K562 (cell line): Measurements from ENCODE around the gene TMEM19. TPM values are rescaled to one million over a fixed set of nuclear protein-coding genes. Genes with fewer than 3 reads are reported as not detected.

ENCODE experiments used
- AFF4 ChIP-seq: sonication (generic); formaldehyde crosslinking; IDR thresholded peaks from 2 replicates; pipeline ENCODE4 v1.8.0; 2023; ENCODE audit warnings: mild to moderate bottlenecking, missing genetic modification reagents
- ETV1 ChIP-seq: fragments of 450-650 bp; conservative IDR thresholded peaks from 2 replicates; pipeline ENCODE4 v1.6.1; 2016; ENCODE audit warnings: missing genetic modification characterization, control low read depth, low read depth, missing compliant biosample characterization
- polyA plus RNA-seq, 8 experiments: library from polyadenylated mRNA; depleted of rRNA in 4 of 8; stranded (reverse) in 5 of 8; unstranded in 3 of 8; fragments of >200 nt; fragmentation: Nextera tagmentation in 2 of 8; fragmentation: Illumina TruSeq in 1 of 8; extraction: Ambion mirVana in 2 of 8; extraction: Trizol in 1 of 8; gene quantifications; 2 replicates each; pipeline versions ENCODE4 v1.2.1 to v1.2.3, GENCODE V29; 2011 to 2014; ENCODE audit warnings: inconsistent platforms in 1 of 8, missing spikeins in 1 of 8
- total RNA-seq, 7 experiments: library from RNA; depleted of rRNA in 6 of 7; stranded (reverse); fragments of >200 nt in 6 of 7; fragmentation: Illumina TruSeq in 2 of 7; extraction: Trizol in 2 of 7; gene quantifications; 2 replicates each; pipeline versions ENCODE4 v1.2.1 to v1.2.3, GENCODE V29; 2011 to 2021; ENCODE audit warnings: low replicate concordance in 1 of 7
- TF ChIP-seq, protein P1 (sequence below): fragments of 450-650 bp; IDR thresholded peaks from 2 replicates; pipeline ENCODE4 v1.6.1; 2016; ENCODE audit warnings: mild to moderate bottlenecking, moderate library complexity
- TF ChIP-seq, protein P2 (sequence below), 2 experiments: fragments of 450-650 bp; conservative IDR thresholded peaks; 2 replicates each; pipeline ENCODE4 v1.6.1; 2017; ENCODE audit warnings: mild to moderate bottlenecking in 2 of 2, moderate library complexity in 2 of 2

Gene TMEM19
- total and polyA plus RNA-seq, 9 of the 15 experiments (the other 6 are each of a cell fraction or from before 2014, with no cell fraction given): 8.2 to 24.2 (median 17.2) TPM

DNA sequence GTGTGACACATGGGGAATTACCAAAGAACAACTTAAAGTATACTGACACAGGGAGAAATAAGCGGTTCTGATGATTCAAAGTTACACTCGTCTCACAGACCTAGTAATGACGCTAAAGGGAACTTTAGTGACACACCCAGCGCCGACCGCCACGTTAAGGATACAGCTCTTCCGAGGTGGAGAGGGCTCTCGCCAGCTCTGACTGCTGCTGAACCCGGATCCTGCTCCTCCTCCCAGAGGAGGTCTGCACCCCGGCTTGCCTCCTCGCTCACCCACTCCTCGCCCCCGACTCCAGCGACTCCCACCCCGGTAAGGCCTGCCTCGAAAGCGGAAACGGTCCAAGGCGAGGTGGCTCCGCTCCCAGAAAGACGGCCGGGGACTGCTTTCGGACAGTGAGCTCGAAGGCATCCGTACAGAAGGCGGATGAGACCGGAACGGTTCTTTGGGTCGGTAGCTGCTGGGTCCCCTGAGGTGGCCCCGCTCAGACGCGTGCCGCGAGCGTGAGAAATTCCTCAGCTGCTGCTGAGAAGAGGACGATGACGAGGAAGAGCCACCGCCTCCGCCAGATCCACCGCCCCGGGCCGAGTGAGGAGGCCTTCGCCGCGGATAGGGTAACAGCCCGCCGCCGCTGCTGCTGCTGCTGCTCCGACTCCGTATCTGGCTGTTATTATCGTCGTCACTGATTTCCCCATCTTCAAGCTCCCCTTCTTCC lies 22.9 kb upstream of the TMEM19 start (continued):
- TF ChIP-seq, protein P1, sequence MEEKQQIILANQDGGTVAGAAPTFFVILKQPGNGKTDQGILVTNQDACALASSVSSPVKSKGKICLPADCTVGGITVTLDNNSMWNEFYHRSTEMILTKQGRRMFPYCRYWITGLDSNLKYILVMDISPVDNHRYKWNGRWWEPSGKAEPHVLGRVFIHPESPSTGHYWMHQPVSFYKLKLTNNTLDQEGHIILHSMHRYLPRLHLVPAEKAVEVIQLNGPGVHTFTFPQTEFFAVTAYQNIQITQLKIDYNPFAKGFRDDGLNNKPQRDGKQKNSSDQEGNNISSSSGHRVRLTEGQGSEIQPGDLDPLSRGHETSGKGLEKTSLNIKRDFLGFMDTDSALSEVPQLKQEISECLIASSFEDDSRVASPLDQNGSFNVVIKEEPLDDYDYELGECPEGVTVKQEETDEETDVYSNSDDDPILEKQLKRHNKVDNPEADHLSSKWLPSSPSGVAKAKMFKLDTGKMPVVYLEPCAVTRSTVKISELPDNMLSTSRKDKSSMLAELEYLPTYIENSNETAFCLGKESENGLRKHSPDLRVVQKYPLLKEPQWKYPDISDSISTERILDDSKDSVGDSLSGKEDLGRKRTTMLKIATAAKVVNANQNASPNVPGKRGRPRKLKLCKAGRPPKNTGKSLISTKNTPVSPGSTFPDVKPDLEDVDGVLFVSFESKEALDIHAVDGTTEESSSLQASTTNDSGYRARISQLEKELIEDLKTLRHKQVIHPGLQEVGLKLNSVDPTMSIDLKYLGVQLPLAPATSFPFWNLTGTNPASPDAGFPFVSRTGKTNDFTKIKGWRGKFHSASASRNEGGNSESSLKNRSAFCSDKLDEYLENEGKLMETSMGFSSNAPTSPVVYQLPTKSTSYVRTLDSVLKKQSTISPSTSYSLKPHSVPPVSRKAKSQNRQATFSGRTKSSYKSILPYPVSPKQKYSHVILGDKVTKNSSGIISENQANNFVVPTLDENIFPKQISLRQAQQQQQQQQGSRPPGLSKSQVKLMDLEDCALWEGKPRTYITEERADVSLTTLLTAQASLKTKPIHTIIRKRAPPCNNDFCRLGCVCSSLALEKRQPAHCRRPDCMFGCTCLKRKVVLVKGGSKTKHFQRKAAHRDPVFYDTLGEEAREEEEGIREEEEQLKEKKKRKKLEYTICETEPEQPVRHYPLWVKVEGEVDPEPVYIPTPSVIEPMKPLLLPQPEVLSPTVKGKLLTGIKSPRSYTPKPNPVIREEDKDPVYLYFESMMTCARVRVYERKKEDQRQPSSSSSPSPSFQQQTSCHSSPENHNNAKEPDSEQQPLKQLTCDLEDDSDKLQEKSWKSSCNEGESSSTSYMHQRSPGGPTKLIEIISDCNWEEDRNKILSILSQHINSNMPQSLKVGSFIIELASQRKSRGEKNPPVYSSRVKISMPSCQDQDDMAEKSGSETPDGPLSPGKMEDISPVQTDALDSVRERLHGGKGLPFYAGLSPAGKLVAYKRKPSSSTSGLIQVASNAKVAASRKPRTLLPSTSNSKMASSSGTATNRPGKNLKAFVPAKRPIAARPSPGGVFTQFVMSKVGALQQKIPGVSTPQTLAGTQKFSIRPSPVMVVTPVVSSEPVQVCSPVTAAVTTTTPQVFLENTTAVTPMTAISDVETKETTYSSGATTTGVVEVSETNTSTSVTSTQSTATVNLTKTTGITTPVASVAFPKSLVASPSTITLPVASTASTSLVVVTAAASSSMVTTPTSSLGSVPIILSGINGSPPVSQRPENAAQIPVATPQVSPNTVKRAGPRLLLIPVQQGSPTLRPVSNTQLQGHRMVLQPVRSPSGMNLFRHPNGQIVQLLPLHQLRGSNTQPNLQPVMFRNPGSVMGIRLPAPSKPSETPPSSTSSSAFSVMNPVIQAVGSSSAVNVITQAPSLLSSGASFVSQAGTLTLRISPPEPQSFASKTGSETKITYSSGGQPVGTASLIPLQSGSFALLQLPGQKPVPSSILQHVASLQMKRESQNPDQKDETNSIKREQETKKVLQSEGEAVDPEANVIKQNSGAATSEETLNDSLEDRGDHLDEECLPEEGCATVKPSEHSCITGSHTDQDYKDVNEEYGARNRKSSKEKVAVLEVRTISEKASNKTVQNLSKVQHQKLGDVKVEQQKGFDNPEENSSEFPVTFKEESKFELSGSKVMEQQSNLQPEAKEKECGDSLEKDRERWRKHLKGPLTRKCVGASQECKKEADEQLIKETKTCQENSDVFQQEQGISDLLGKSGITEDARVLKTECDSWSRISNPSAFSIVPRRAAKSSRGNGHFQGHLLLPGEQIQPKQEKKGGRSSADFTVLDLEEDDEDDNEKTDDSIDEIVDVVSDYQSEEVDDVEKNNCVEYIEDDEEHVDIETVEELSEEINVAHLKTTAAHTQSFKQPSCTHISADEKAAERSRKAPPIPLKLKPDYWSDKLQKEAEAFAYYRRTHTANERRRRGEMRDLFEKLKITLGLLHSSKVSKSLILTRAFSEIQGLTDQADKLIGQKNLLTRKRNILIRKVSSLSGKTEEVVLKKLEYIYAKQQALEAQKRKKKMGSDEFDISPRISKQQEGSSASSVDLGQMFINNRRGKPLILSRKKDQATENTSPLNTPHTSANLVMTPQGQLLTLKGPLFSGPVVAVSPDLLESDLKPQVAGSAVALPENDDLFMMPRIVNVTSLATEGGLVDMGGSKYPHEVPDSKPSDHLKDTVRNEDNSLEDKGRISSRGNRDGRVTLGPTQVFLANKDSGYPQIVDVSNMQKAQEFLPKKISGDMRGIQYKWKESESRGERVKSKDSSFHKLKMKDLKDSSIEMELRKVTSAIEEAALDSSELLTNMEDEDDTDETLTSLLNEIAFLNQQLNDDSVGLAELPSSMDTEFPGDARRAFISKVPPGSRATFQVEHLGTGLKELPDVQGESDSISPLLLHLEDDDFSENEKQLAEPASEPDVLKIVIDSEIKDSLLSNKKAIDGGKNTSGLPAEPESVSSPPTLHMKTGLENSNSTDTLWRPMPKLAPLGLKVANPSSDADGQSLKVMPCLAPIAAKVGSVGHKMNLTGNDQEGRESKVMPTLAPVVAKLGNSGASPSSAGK: peak; percentile 72
- TF ChIP-seq AFF4: peak; percentile 18; the same call in 1 of the 2 replicates
- TF ChIP-seq, protein P2, sequence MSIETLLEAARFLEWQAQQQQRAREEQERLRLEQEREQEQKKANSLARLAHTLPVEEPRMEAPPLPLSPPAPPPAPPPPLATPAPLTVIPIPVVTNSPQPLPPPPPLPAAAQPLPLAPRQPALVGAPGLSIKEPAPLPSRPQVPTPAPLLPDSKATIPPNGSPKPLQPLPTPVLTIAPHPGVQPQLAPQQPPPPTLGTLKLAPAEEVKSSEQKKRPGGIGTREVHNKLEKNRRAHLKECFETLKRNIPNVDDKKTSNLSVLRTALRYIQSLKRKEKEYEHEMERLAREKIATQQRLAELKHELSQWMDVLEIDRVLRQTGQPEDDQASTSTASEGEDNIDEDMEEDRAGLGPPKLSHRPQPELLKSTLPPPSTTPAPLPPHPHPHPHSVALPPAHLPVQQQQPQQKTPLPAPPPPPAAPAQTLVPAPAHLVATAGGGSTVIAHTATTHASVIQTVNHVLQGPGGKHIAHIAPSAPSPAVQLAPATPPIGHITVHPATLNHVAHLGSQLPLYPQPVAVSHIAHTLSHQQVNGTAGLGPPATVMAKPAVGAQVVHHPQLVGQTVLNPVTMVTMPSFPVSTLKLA (conservative IDR thresholded peaks at IDR 0.05): peak in 1 of 2 experiments; percentile 2; a peak in 1 of 4 replicates
- peak; percentile 43; the same call in 1 of the 2 replicates for TF ChIP-seq ETV1 (tag)
